Ishikawa (cell line): Measurements from ENCODE around the gene HTR4.
A peak's percentile ranks its signal among the peaks of the same experiment; 100 is the strongest.

Experiments
- CEBPB ChIP-seq: IDR thresholded peaks from 2 replicates; pipeline ENCODE4 v1.6.1; 2012
- CREB1 ChIP-seq: IDR thresholded peaks from 2 replicates; pipeline ENCODE4 v1.6.1; 2012; ENCODE audit warnings: low read depth
- EGR1 ChIP-seq: IDR thresholded peaks from 2 replicates; pipeline ENCODE4 v1.6.1; 2012
- EP300 ChIP-seq: IDR thresholded peaks from 2 replicates; pipeline ENCODE4 v1.6.1; 2012; ENCODE audit warnings: borderline replicate concordance
- FOXM1 ChIP-seq: IDR thresholded peaks from 2 replicates; pipeline ENCODE4 v1.6.1; 2012; ENCODE audit warnings: low read depth, borderline replicate concordance
- NFIC ChIP-seq: IDR thresholded peaks from 2 replicates; pipeline ENCODE4 v1.6.1; 2012
- RAD21 ChIP-seq: IDR thresholded peaks from 2 replicates; pipeline ENCODE4 v1.6.1; 2012; ENCODE audit warnings: low read depth
- TAF1 ChIP-seq: IDR thresholded peaks from 2 replicates; pipeline ENCODE4 v1.6.1; 2012; ENCODE audit warnings: low read depth, mild to moderate bottlenecking
- TCF12 ChIP-seq: IDR thresholded peaks from 2 replicates; pipeline ENCODE4 v1.6.1; 2012; ENCODE audit warnings: low read depth
- TEAD4 ChIP-seq: IDR thresholded peaks from 2 replicates; pipeline ENCODE4 v1.6.1; 2012
- YY1 ChIP-seq: IDR thresholded peaks from 2 replicates; pipeline ENCODE4 v1.6.1; 2012; ENCODE audit warnings: low read depth
- ZBTB7A ChIP-seq: IDR thresholded peaks from 2 replicates; pipeline ENCODE4 v1.6.1; 2012; ENCODE audit warnings: low read depth
- TF ChIP-seq, protein P1 (sequence below): IDR thresholded peaks from 2 replicates; pipeline ENCODE4 v1.6.1; 2012; ENCODE audit warnings: low read depth, mild to moderate bottlenecking
- TF ChIP-seq, protein P2 (sequence below): IDR thresholded peaks from 2 replicates; pipeline ENCODE4 v1.6.1; 2012
- TF ChIP-seq, protein P3 (sequence below): IDR thresholded peaks from 2 replicates; pipeline ENCODE4 v1.6.1; 2012

Gene HTR4

DNA sequence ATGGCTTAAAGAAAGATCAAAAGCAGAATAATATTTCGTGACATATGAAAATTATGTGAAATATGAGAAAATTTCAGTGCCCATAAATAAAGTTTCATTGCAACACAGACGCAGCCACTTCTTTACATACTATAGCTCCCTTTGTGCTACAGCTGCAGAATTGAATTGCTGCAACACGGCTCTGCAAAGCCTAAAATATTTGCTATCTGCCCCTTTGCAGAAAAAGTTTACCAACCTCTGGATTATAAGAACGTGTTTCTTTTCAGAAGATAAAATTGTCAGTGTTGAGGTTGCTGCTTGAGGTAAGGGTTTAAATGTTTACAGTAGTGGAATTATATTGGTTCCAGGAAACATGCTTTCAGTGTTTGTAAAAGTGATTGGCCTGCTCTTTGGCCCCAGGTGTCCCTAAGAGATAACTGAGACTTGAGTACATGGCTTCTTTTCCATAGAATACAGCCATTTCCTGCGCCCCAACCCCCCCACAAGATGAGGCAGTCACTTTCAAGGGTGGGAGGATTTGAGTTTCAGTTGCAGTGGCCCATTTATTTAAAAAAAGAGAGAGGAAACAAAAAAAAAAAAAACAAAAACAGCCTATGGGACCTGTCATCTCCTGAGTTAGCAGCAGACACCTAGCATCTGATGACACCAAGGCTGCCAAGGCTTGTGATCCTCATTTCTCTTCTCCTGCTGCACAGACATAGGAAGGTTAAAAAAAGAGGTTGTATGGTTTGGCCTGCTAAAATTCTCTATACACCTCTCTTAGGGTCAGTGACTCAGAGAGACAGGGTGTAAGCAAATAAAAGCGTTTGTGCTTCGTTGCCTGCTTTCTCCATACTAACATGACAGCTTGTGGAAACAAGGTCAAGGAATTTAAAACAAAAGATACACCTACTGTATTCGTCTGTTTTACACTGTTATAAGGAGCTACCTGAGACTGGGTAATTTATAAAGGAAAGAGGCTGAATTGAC lies 28.0 kb upstream of the HTR4 start:
- TF ChIP-seq ZBTB7A: no peak
- no peak for TF ChIP-seq TAF1
- TF ChIP-seq TCF12: no peak
- TF ChIP-seq YY1: no peak

DNA sequence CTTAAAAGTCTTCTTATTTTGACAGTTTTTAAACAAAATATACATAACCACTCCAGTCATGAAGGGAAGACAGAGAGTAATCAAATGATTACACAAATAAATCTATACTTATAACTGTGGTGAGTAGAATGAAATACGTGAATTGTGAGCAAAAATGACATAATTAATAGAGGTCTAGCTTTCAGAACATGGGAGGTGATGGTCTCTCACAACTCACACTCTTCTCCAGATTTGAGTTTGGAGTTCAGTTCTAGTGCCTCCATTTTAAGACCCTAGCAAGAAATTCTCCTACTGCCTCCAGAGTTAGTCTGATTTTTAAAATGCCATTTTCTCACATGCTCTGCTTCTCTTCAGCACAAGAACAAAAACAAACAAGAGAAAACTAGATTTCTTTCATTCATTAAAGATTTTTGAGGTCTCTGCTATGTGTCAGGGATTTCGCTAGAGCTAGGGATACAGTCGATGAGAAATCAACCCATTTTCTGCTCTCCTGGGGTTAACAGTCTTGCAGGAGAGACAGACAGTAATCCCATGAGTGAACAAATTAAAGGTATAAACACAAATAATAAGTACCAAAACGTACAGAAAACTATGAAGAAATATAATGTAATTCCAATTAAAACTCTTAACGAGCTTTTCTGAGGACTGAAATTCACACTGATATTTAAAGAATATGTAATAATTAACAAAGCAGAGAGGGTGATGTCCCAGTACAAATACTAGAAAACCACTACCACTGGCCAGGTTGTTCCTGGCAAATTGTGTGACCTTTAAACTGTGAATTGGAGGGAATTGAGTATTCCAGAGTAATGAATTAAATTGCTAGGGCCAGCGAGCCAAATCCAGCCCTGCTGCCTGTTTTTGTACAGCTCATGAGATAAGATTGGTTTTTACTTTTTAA lies 27.1 kb upstream of the HTR4 start:
- TF ChIP-seq, protein P1, sequence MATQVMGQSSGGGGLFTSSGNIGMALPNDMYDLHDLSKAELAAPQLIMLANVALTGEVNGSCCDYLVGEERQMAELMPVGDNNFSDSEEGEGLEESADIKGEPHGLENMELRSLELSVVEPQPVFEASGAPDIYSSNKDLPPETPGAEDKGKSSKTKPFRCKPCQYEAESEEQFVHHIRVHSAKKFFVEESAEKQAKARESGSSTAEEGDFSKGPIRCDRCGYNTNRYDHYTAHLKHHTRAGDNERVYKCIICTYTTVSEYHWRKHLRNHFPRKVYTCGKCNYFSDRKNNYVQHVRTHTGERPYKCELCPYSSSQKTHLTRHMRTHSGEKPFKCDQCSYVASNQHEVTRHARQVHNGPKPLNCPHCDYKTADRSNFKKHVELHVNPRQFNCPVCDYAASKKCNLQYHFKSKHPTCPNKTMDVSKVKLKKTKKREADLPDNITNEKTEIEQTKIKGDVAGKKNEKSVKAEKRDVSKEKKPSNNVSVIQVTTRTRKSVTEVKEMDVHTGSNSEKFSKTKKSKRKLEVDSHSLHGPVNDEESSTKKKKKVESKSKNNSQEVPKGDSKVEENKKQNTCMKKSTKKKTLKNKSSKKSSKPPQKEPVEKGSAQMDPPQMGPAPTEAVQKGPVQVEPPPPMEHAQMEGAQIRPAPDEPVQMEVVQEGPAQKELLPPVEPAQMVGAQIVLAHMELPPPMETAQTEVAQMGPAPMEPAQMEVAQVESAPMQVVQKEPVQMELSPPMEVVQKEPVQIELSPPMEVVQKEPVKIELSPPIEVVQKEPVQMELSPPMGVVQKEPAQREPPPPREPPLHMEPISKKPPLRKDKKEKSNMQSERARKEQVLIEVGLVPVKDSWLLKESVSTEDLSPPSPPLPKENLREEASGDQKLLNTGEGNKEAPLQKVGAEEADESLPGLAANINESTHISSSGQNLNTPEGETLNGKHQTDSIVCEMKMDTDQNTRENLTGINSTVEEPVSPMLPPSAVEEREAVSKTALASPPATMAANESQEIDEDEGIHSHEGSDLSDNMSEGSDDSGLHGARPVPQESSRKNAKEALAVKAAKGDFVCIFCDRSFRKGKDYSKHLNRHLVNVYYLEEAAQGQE: no peak
- TF ChIP-seq, protein P2, sequence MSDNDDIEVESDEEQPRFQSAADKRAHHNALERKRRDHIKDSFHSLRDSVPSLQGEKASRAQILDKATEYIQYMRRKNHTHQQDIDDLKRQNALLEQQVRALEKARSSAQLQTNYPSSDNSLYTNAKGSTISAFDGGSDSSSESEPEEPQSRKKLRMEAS: no peak
- TF ChIP-seq TAF1: no peak
- TF ChIP-seq YY1: no peak
- no peak for TF ChIP-seq EGR1
- no peak for TF ChIP-seq NFIC
- TF ChIP-seq, protein P3, sequence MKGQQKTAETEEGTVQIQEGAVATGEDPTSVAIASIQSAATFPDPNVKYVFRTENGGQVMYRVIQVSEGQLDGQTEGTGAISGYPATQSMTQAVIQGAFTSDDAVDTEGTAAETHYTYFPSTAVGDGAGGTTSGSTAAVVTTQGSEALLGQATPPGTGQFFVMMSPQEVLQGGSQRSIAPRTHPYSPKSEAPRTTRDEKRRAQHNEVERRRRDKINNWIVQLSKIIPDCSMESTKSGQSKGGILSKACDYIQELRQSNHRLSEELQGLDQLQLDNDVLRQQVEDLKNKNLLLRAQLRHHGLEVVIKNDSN: no peak
- TF ChIP-seq FOXM1: no peak
- no peak for TF ChIP-seq CREB1
- TF ChIP-seq TEAD4: no peak
- no peak for TF ChIP-seq ZBTB7A
- TF ChIP-seq CEBPB: no peak
- TF ChIP-seq EP300: no peak
- TF ChIP-seq RAD21: no peak
- TF ChIP-seq TCF12: no peak

DNA sequence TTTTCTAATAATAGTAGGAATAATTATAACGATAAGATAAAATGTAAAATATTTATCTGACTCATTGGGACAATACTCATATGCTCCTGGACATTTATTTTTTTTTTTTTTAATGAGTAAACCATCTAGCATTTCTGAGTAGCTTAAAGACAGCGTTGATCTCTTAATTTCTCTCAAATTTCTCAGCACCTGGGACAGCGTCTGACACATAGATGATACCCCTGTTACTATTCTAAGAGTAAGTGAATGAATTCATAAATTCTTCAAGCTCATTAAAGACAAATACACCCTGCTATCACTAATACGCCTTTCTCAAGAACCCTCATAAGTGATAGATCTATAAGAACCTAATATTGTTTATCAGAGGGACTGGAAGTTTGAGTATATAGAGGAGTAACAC lies 12.0 kb upstream of the HTR4 start:
- TF ChIP-seq TEAD4 (no peak), TAF1 (no peak), RAD21 (no peak), TCF12 (no peak)
- TF ChIP-seq, protein P1: peak; percentile 80

DNA sequence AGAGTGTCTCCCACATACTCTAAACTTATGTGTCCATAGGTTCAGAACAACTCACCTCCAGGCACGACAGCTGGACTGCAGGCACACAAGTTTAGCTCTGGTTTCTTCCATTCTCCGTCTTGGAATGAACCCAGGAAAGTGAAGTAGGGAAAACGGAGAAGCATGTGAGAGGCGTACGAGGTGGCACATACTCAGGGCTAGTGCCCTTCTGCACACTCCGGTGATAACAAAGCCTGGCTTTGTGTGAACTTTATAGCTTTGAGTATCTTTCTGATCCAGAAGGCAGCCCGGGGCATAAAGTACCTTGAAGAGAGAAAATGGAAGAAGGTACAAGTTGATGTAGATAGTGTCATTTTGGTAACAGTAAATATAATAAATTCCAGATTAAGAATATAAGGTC lies 11.1 kb upstream of the HTR4 start:
- TF ChIP-seq TCF12 (no peak), EP300 (no peak), NFIC (no peak), ZBTB7A (no peak), EGR1 (no peak), CREB1 (no peak), RAD21 (no peak), TEAD4 (no peak), CEBPB (no peak)
- TF ChIP-seq, protein P2: no peak

DNA sequence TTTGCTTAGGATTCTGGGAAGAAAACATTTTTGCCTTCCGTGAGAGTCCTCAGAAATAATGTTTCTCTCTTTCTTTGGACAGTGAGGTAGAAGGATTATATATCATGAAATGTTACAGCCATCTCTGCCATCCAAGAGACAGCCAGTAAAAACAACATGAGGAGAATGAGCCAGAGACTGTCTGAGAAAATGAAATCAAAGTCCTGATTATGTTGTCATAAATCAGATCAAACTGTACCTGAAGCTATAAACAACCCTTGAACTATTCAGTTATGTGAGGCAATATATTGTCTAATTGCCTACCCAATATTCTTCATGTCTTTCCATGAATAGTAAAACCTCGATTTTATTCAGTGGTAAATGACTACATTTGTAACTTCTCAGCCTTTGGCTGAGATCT lies 9.2 kb upstream of the HTR4 start:
- TF ChIP-seq, protein P3: no peak
- TF ChIP-seq TCF12 (no peak), EGR1 (no peak), RAD21 (no peak), TEAD4 (no peak), FOXM1 (no peak), EP300 (no peak), NFIC (no peak), TAF1 (no peak), CREB1 (no peak), CEBPB (no peak), ZBTB7A (no peak), YY1 (no peak)
- TF ChIP-seq, protein P1: no peak
- TF ChIP-seq, protein P2: no peak
